Measurements from ENCODE around the gene TENM4.

DNA sequence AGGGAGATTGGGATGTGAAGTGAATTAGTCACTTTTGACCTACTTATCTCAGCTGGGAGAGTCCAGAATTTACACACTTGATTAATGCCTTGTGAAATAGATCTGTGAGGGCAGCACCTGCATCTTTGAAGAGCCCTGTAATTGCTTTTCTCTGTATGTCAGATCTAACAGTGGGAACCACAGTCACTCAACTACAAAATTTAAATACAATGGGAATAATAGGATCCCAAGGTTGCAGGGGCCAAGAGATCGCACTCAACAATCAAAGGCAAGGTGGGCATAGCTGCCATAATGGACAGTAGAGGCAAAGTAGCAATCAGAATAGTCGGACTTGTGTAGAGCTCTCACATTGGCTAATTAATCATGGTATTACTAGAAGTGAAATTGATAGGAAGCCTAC, 820.7 kb downstream of the TENM4 start:
- no peak for TF ChIP-seq POLR2A (IDR thresholded peaks at IDR 0.05; ENCODE audit: control extremely low read depth in 1 of 2, low read depth in 2 of 2, low read length in 2 of 2)
- TF ChIP-seq, protein P1, sequence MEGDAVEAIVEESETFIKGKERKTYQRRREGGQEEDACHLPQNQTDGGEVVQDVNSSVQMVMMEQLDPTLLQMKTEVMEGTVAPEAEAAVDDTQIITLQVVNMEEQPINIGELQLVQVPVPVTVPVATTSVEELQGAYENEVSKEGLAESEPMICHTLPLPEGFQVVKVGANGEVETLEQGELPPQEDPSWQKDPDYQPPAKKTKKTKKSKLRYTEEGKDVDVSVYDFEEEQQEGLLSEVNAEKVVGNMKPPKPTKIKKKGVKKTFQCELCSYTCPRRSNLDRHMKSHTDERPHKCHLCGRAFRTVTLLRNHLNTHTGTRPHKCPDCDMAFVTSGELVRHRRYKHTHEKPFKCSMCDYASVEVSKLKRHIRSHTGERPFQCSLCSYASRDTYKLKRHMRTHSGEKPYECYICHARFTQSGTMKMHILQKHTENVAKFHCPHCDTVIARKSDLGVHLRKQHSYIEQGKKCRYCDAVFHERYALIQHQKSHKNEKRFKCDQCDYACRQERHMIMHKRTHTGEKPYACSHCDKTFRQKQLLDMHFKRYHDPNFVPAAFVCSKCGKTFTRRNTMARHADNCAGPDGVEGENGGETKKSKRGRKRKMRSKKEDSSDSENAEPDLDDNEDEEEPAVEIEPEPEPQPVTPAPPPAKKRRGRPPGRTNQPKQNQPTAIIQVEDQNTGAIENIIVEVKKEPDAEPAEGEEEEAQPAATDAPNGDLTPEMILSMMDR (IDR thresholded peaks at IDR 0.05; ENCODE audit: control extremely low read depth in 1 of 3, insufficient read depth in 1 of 3, low read depth in 1 of 3, low read length in 3 of 3): no peak
- no peak for TF ChIP-seq POLR2AphosphoS5 (IDR thresholded peaks at IDR 0.05; ENCODE audit: low read depth, low read length)
- no peak for TF ChIP-seq EP300 (IDR thresholded peaks at IDR 0.05; ENCODE audit: borderline replicate concordance in 1 of 2, low read depth in 2 of 2, low read length in 2 of 2)
- no peak for TF ChIP-seq NRF1 (IDR thresholded peaks at IDR 0.05; ENCODE audit: low read depth, low read length)
- TF ChIP-seq, protein P2, sequence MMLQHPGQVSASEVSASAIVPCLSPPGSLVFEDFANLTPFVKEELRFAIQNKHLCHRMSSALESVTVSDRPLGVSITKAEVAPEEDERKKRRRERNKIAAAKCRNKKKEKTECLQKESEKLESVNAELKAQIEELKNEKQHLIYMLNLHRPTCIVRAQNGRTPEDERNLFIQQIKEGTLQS (IDR thresholded peaks at IDR 0.05; ENCODE audit: insufficient read depth, low read depth, low read length): no peak
- no peak for TF ChIP-seq EGR1 (IDR thresholded peaks at IDR 0.05; ENCODE audit: borderline replicate concordance, low read depth, low read length)
- TF ChIP-seq TAF1 (IDR thresholded peaks at IDR 0.05; ENCODE audit: low read depth, low read length): no peak
